Activated CD4-positive, alpha-beta T cell treated with anti-CD3 and anti-CD28 coated beads, Interleukin-2, amount 10 ng/mL, durations not matched to agents 7 days and 5 days (primary cell): ENCODE measurements around the gene NXF1. TPM values are rescaled to one million over a fixed set of nuclear protein-coding genes. Genes with fewer than 3 reads are reported as not detected.

Experiments used
- CTCF ChIA-PET: fragments of 350-600 bp; sonication (Branson Sonifier 250); formaldehyde crosslinking; loops from one replicate; lab custom pipeline; 2021; ENCODE audit warnings: antibody characterized with exemption; lab: Charles Lee
- POLR2A ChIA-PET: fragments of 350-600 bp; sonication (Branson Sonifier 250); formaldehyde crosslinking; loops from one replicate; lab custom pipeline; 2021; ENCODE audit warnings: antibody characterized with exemption; lab: Charles Lee
- DNase-seq: peaks from one replicate; pipeline ENCODE4 v3.0.0-alpha.2; 2020
- H3K27ac Mint-ChIP-seq: one replicate; pipeline ENCODE4 v1.8.0; 2021; ENCODE audit warnings: mild to moderate bottlenecking, moderate library complexity, mixed read lengths
- H3K27me3 Mint-ChIP-seq: one replicate; pipeline ENCODE4 v1.8.0; 2021; ENCODE audit warnings: mixed read lengths
- H3K36me3 Mint-ChIP-seq: one replicate; pipeline ENCODE4 v1.8.0; 2021; ENCODE audit warnings: low read depth, mixed read lengths
- H3K4me1 Mint-ChIP-seq: one replicate; pipeline ENCODE4 v1.8.0; 2021; ENCODE audit warnings: mixed read lengths
- H3K4me3 Mint-ChIP-seq: one replicate; pipeline ENCODE4 v1.8.0; 2021; ENCODE audit warnings: mild to moderate bottlenecking, moderate library complexity, mixed read lengths
- H3K9me3 Mint-ChIP-seq: one replicate; pipeline ENCODE4 v1.8.0; 2021; ENCODE audit warnings: mixed read lengths
- total RNA-seq, 2 experiments: library from RNA; stranded (reverse); gene quantifications; one replicate each; pipeline ENCODE4 v1.2.3, GENCODE V29; 2021

NXF1 gene
- 100 to 1,000 TPM; 110 to 121 TPM for total RNA-seq

DNA sequence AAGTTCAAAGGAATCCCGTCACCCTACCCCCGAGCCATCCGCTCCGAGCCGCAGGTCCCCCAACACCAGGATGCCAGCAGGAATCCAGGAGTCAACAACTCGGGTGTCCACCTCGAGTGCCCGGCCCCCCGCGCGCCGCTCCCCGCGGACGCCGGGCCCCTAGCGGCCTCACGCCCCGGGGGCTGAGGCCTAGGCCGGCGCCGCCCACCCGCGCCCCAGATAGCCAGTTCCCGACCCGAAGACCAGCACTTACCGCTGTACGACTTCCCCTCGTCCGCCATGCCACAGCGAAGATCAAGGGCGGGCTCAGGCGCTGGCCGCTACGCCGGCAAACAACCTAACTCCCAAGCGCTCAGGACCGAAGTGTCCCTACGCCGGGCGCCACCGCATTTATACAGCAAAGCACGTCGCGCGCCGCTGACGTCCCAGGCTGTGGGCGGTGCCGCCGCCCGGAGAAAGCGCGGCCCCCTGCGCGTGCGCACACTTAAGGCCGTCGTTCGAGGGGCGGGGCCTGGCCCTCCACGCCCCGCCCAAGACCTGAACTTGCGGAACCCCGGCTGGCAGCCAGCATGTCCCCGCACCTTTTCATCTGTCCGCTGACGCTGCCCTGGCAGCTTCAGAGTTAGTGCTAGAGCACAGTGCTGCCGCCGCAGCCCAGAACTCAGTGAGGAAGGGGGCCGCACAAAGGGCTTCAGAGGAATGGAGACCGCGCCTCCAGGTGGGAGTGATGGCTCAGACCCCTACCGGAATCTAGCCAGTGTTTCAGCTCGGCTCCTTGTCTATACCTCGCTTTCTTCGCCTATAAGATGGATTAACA is at the start of gene NXF1:
NXF1 (minus strand) TSS at position 365 of the 817 bp plus-strand sequence; CDS start at position 281, 84 bp downstream.
- H3K27ac Mint-ChIP-seq: peak within 1 kb of the TSS; percentile 95
- H3K4me3 Mint-ChIP-seq: peak within 1 kb of the TSS; percentile 95

GRCh38 chr11:62854013-62854824 is 49.0 kb upstream of the NXF1 start:
- peak overlapping the region; percentile 99 for H3K27ac Mint-ChIP-seq

More for the DNA sequence above, at the start of gene NXF1:
- peaks cover 26% of the 10 kb centered on the region for H3K4me1 Mint-ChIP-seq
- peaks cover 33% of the 10 kb centered on the region for H3K36me3 Mint-ChIP-seq
- CTCF ChIA-PET: interaction anchor here (0.6 to 2.3 kb wide), 8 partner anchors 11 to 206 kb away, joined by 3 to 17 read pairs (median 4); partner anchors contain the start of genes STX5 and TMEM179B
- peak; percentile 93 for DNase-seq
- H3K27me3 Mint-ChIP-seq: no peaks in the 10 kb centered on the region
- POLR2A ChIA-PET: interaction anchor here (0.5 to 1.4 kb wide), 3 partner anchors 36 to 71 kb away, joined by 3 to 7 read pairs (median 6); partner anchors contain the start of gene ZBTB3
- H3K9me3 Mint-ChIP-seq: no peaks in the 10 kb centered on the region

GRCh38 chr11:62853279-62853965 is 48.2 kb upstream of the NXF1 start:
- Mint-ChIP-seq H3K27me3 (no peaks in the 10 kb centered on the region), H3K4me3 (peak overlapping the region; percentile 95), H3K36me3 (peaks cover 46% of the 10 kb centered on the region), H3K27ac (peak overlapping the region; percentile 99), H3K9me3 (no peaks in the 10 kb centered on the region), H3K4me1 (peaks cover 54% of the 10 kb centered on the region)
- CTCF ChIA-PET: interaction anchor here (0.6 to 3.6 kb wide), 10 partner anchors 13 to 1338 kb away, joined by 3 to 34 read pairs (median 3); partner anchors contain the start of genes C11orf98, CSKMT, SLC3A2 and TAF6L
- DNase-seq: peak; percentile 40
- POLR2A ChIA-PET: interaction anchor here (0.7 to 5.1 kb wide), 4 partner anchors 13 to 184 kb away, joined by 3 to 58 read pairs (median 3); partner anchors contain the start of genes LBHD1, UQCC3 and WDR74

More at GRCh38 chr11:62854013-62854824, 49.0 kb upstream of the NXF1 start:
- CTCF ChIA-PET: interaction anchor here (0.6 to 3.6 kb wide), 13 partner anchors 13 to 280 kb away, joined by 3 to 34 read pairs (median 3); partner anchors contain the start of genes C11orf98, CSKMT, SLC3A2 and TAF6L
- H3K27me3 Mint-ChIP-seq: no peaks in the 10 kb centered on the region
- DNase-seq: no peak
- POLR2A ChIA-PET: interaction anchor here (0.6 to 5.1 kb wide), 6 partner anchors 14 to 255 kb away, joined by 3 to 58 read pairs (median 3); partner anchors contain the start of genes LBHD1, SLC3A2, UQCC3 and WDR74
- H3K4me3 Mint-ChIP-seq: peak overlapping the region; percentile 95
- H3K4me1 Mint-ChIP-seq: peaks cover 58% of the 10 kb centered on the region
- no peaks in the 10 kb centered on the region for H3K9me3 Mint-ChIP-seq
- peaks cover 44% of the 10 kb centered on the region for H3K36me3 Mint-ChIP-seq

DNA sequence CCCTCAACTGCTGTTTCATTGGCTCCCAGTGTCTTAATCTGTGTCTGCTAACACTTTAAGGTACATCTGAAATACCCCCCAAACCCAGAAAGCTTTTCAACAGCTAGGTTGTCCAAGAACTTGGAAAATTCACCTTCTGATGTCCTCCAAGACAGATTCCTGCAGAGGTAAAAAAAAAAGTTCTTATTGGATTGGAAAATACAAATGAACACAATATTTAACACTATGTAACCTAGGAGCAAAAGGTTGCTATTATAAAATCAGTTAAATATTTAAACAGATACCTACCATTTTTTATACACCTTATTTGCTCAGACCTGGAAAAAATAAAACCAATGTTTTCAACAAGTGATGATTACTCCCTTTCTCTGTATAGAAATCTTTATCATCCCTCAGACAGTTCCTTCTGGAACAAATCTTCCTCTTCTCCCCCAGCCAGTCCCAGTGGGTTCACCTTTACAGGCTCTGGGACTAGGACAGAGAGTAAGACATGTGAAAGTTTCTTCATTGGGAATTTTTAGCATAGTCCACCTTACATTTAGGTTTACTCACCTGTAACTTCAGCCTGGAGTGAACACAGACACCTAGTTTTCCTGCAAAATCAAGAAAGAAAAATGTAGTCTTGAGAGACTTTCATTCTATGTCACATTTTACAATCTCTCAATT is 47.4 kb upstream of the NXF1 start:
- ChIA-PET CTCF (interaction anchor here (0.8 to 0.9 kb wide), 3 partner anchors 11 to 66 kb away, joined by 3 read pairs; no protein-coding TSS in a partner anchor), POLR2A (interaction anchor here (0.5 to 1.6 kb wide), 4 partner anchors 11 to 181 kb away, joined by 3 to 7 read pairs (median 4); partner anchors contain the start of genes LBHD1 and UQCC3)
- Mint-ChIP-seq H3K36me3 (peaks cover 45% of the 10 kb centered on the region), H3K4me3 (peak overlapping the region; percentile 95), H3K9me3 (no peaks in the 10 kb centered on the region), H3K4me1 (peaks cover 47% of the 10 kb centered on the region), H3K27ac (peak overlapping the region; percentile 99), H3K27me3 (no peaks in the 10 kb centered on the region)
- DNase-seq: no peak

DNA sequence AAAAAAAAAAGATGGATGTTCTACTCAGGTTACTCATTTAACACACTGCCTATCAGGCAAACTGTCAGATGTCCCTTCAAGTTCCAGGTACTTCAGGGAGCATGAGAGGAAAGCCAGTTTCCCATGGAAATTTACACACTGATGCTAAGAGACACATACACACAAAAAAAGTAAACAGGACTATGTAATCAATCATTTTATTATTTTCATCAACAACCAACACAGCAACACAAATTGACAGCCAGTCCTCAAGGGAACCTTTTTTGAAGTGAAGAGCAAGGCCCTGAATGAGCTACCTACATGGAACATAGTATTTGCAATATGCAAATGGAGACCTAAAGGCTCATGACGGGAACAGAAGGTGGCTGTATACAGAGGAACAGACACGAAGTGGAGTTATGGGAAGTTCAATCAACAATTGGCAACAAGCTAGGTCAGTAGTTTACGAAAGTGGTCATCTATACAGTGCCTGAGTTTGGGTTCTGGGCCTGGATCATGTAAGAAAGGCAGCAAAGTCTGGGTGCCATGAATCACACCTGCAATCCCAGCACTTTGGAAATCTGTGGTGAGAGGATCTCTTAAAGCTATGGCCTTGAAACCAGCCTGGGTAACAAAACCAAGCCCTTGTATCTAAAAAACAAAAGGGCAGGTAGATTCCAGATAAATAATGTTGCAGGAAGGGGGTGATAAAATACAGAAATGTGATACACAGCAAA is 46.7 kb upstream of the NXF1 start:
- ChIA-PET POLR2A (interaction anchor here (0.6 to 1.0 kb wide), 3 partner anchors 11 to 75 kb away, joined by 5 to 13 read pairs (median 7); no protein-coding TSS in a partner anchor), CTCF (interaction anchor here (0.8 to 0.9 kb wide), 3 partner anchors 11 to 65 kb away, joined by 3 read pairs; no protein-coding TSS in a partner anchor)
- H3K36me3 Mint-ChIP-seq: peaks cover 44% of the 10 kb centered on the region
- peak overlapping the region; percentile 81 for H3K27ac Mint-ChIP-seq
- DNase-seq: no peak
- H3K4me1 Mint-ChIP-seq: peaks cover 41% of the 10 kb centered on the region
- H3K9me3 Mint-ChIP-seq: no peaks in the 10 kb centered on the region
- peak overlapping the region; percentile 22 for H3K4me3 Mint-ChIP-seq
- H3K27me3 Mint-ChIP-seq: no peaks in the 10 kb centered on the region

- Mint-ChIP-seq H3K4me3 (no peak overlapping the region), H3K4me1 (peaks cover 38% of the 10 kb centered on the region), H3K27me3 (no peaks in the 10 kb centered on the region), H3K36me3 (peaks cover 44% of the 10 kb centered on the region), H3K27ac (peak overlapping the region; percentile 81), H3K9me3 (no peaks in the 10 kb centered on the region)
- CTCF ChIA-PET: interaction anchor here (0.6 to 1.2 kb wide), 7 partner anchors 10 to 140 kb away, joined by 3 to 5 read pairs (median 3); partner anchors contain the start of gene SLC3A2
- POLR2A ChIA-PET: interaction anchor here (0.6 to 2.1 kb wide), 3 partner anchors 10 to 34 kb away, joined by 7 to 19 read pairs (median 13); no protein-coding TSS in a partner anchor
- DNase-seq: no peak
Measured at GRCh38 chr11:62850911-62851806, 45.9 kb upstream of the NXF1 start.

GRCh38 chr11:62847767-62848314 is 42.6 kb upstream of the NXF1 start:
- H3K27me3 Mint-ChIP-seq: no peaks in the 10 kb centered on the region
- H3K4me1 Mint-ChIP-seq: peaks cover 20% of the 10 kb centered on the region
- POLR2A ChIA-PET: interaction anchor here (0.6 kb wide), 1 partner anchor 33 kb away, joined by 4 read pairs; no protein-coding TSS in a partner anchor
- H3K36me3 Mint-ChIP-seq: peaks cover 18% of the 10 kb centered on the region
- no peak overlapping the region for H3K27ac Mint-ChIP-seq
- CTCF ChIA-PET: interaction anchor here (1.2 to 1.3 kb wide), 2 partner anchors 44 to 61 kb away, joined by 3 to 4 read pairs; no protein-coding TSS in a partner anchor
- no peak overlapping the region for H3K4me3 Mint-ChIP-seq
- H3K9me3 Mint-ChIP-seq: no peaks in the 10 kb centered on the region
- no peak for DNase-seq

- DNase-seq: no peak
- Mint-ChIP-seq H3K4me3 (no peak overlapping the region), H3K27me3 (no peaks in the 10 kb centered on the region), H3K36me3 (peaks cover 3% of the 10 kb centered on the region), H3K27ac (no peak overlapping the region), H3K4me1 (peaks cover 8% of the 10 kb centered on the region), H3K9me3 (no peaks in the 10 kb centered on the region)
- CTCF ChIA-PET: interaction anchor here (1.0 kb wide), 1 partner anchor 11 kb away, joined by 3 read pairs; no protein-coding TSS in a partner anchor
- POLR2A ChIA-PET: no interaction called here
Measured at GRCh38 chr11:62846177-62846576, 40.9 kb upstream of the NXF1 start.

GRCh38 chr11:62844154-62844553 is 38.9 kb upstream of the NXF1 start:
- Mint-ChIP-seq H3K36me3 (peaks cover 5% of the 10 kb centered on the region), H3K4me1 (peaks cover 8% of the 10 kb centered on the region), H3K27me3 (no peaks in the 10 kb centered on the region), H3K9me3 (no peaks in the 10 kb centered on the region), H3K4me3 (no peak overlapping the region), H3K27ac (no peak overlapping the region)
- DNase-seq: no peak
- POLR2A ChIA-PET: no interaction called here
- CTCF ChIA-PET: interaction anchor here (0.6 to 0.7 kb wide), 2 partner anchors 170 to 818 kb away, joined by 3 read pairs; no protein-coding TSS in a partner anchor
